ENCODE data around the gene KCTD8. TPM values are rescaled to one million over a fixed set of nuclear protein-coding genes. Genes with fewer than 3 reads are reported as not detected.
"Not testable (repeated sequence)": the region's sequence is repeated elsewhere in the genome, so short reads cannot be mapped to it uniquely, and the experiment has no call there.

The KCTD8 gene
- total RNA-seq, 6 donors from 2014 or later = 0.10 TPM; not detected in 5

- TF ChIP-seq EP300 (IDR thresholded peaks at IDR 0.05) (no peak), POLR2AphosphoS5 (IDR thresholded peaks at IDR 0.05) (no peak), POLR2A (IDR thresholded peaks at IDR 0.05) (no peak), CTCF (IDR thresholded peaks at IDR 0.05) (no peak)
- Histone ChIP-seq H3K4me3 (no peak overlapping the region), H3K36me3 (no peaks in the 10 kb centered on the region), H3K9me3 (peaks cover 0 to 4% (median 0%) of the 10 kb centered on the region in 4 donors), H3K27me3 (no peaks in the 10 kb centered on the region), H3K4me1 (no peaks in the 10 kb centered on the region), H3K27ac (no peak overlapping the region)
- 100% methylated on average over 1 of the region's 1 CpG for WGBS, 2 donors
- no peak for DNase-seq
- ATAC-seq (ENCODE audit: low FRiP score in 2 of 2) = peak in 1 of 2 donors; percentile 19
Measured at GRCh38 chr4:44196796-44197195, 251.8 kb downstream of the KCTD8 start.

GRCh38 chr4:44194365-44194764 is 254.2 kb downstream of the KCTD8 start:
- 65 to 70% methylated on average over 1 of the region's 1 CpG for WGBS, 2 donors
- TF ChIP-seq POLR2AphosphoS5 (IDR thresholded peaks at IDR 0.05) (no peak), CTCF (IDR thresholded peaks at IDR 0.05) (no peak), POLR2A (IDR thresholded peaks at IDR 0.05) (no peak), EP300 (IDR thresholded peaks at IDR 0.05) (no peak)

GRCh38 chr4:44186850-44187246 is 261.8 kb downstream of the KCTD8 start:
- TF ChIP-seq POLR2A (IDR thresholded peaks at IDR 0.05) (no peak), EP300 (IDR thresholded peaks at IDR 0.05) (no peak), POLR2AphosphoS5 (IDR thresholded peaks at IDR 0.05) (no peak), CTCF (IDR thresholded peaks at IDR 0.05) (no peak)
- no peak for ATAC-seq (ENCODE audit: low FRiP score in 2 of 2)
- Histone ChIP-seq H3K36me3 (no peaks in the 10 kb centered on the region), H3K4me1 (no peaks in the 10 kb centered on the region), H3K9me3 (peaks cover 0 to 3% (median 0%) of the 10 kb centered on the region in 4 donors), H3K4me3 (no peak overlapping the region), H3K27ac (no peak overlapping the region), H3K27me3 (no peaks in the 10 kb centered on the region)
- DNase-seq = no peak
- WGBS, 2 donors = 83 to 96% methylated on average over 1 of the region's 1 CpG

More at GRCh38 chr4:44194365-44194764, 254.2 kb downstream of the KCTD8 start:
- ATAC-seq (ENCODE audit: low FRiP score in 2 of 2) (no peak), DNase-seq (no peak)
- peaks cover 0 to 4% (median 0%) of the 10 kb centered on the region in 4 donors for H3K9me3 ChIP-seq
- H3K36me3 ChIP-seq = no peaks in the 10 kb centered on the region
- no peaks in the 10 kb centered on the region for H3K27me3 ChIP-seq
- no peaks in the 10 kb centered on the region for H3K4me1 ChIP-seq
- no peak overlapping the region for H3K4me3 ChIP-seq
- H3K27ac ChIP-seq = no peak overlapping the region

GRCh38 chr4:44186096-44186849 is 262.3 kb downstream of the KCTD8 start:
- peak in 1 of 2 donors; percentile 34 for DNase-seq
- no peak overlapping the region for H3K4me3 ChIP-seq
- peaks cover 0 to 5% (median 0%) of the 10 kb centered on the region in 4 donors for H3K9me3 ChIP-seq
- 84 to 89% methylated on average over 23 of the region's 23 CpGs for WGBS, 2 donors
- no peaks in the 10 kb centered on the region for H3K4me1 ChIP-seq
- H3K27ac ChIP-seq = no peak overlapping the region
- H3K27me3 ChIP-seq = no peaks in the 10 kb centered on the region
- TF ChIP-seq POLR2A (IDR thresholded peaks at IDR 0.05) (no peak), EP300 (IDR thresholded peaks at IDR 0.05) (no peak), POLR2AphosphoS5 (IDR thresholded peaks at IDR 0.05) (no peak), CTCF (IDR thresholded peaks at IDR 0.05) (no peak)
- no peaks in the 10 kb centered on the region for H3K36me3 ChIP-seq
- no peak for ATAC-seq (ENCODE audit: low FRiP score in 2 of 2)

- not testable (repeated sequence) for H3K4me1 ChIP-seq; H3K9me3 ChIP-seq; H3K4me3 ChIP-seq; ATAC-seq (ENCODE audit: low FRiP score in 2 of 2); H3K27ac ChIP-seq; H3K36me3 ChIP-seq; H3K27me3 ChIP-seq
- DNase-seq = peak in 1 of 2 donors; percentile 71
- 98% methylated on average over 24 to 28 of the region's 54 CpGs for WGBS, 2 donors
Measured at GRCh38 chr4:44181491-44182349, 266.9 kb downstream of the KCTD8 start.

- not testable (repeated sequence) for H3K36me3 ChIP-seq; ATAC-seq (ENCODE audit: low FRiP score in 2 of 2); H3K4me1 ChIP-seq; H3K27me3 ChIP-seq; H3K9me3 ChIP-seq; H3K27ac ChIP-seq; H3K4me3 ChIP-seq
- DNase-seq = peak in 1 of 2 donors; percentile 71
- WGBS, 2 donors = 97 to 100% methylated on average over 3 to 23 of the region's 27 CpGs
Measured at GRCh38 chr4:44167766-44168165, 280.8 kb downstream of the KCTD8 start.
